GM12878 (cell line): ENCODE data around the gene RAB30. TPM values are rescaled to one million over a fixed set of nuclear protein-coding genes. Genes with fewer than 3 reads are reported as not detected.

Experiments used
- BCL11A ChIP-seq: IDR thresholded peaks from 2 replicates; pipeline ENCODE4 v1.6.1; 2011; ENCODE audit warnings: low read depth, low read length
- BMI1 ChIP-seq: fragments of 450-650 bp; IDR thresholded peaks from 2 replicates; pipeline ENCODE4 v1.6.1; 2016; ENCODE audit warnings: mild to moderate bottlenecking, moderate library complexity, borderline replicate concordance
- BRCA1 ChIP-seq: IDR thresholded peaks from 2 replicates; pipeline ENCODE4 v1.6.1; 2011; ENCODE audit warnings: low read depth, low read length, improper control_type of control experiment
- E2F8 ChIP-seq: fragments of 450-650 bp; IDR thresholded peaks from 2 replicates; pipeline ENCODE4 v1.6.1; 2018; ENCODE audit warnings: mild to moderate bottlenecking, low read depth, moderate library complexity; ENCODE audit not compliant: partially characterized antibody
- ESRRA ChIP-seq: IDR thresholded peaks from 2 replicates; pipeline ENCODE4 v1.6.1; 2012; ENCODE audit warnings: mild to moderate bottlenecking, low read length, improper control_type of control experiment
- EZH2 ChIP-seq: IDR thresholded peaks from 2 replicates; pipeline ENCODE4 v1.6.1; 2012; ENCODE audit warnings: low read depth, mild to moderate bottlenecking, control low read depth, inconsistent platforms, low read length, borderline replicate concordance; ENCODE audit not compliant: control insufficient read depth
- IKZF1 ChIP-seq: fragments of 450-650 bp; conservative IDR thresholded peaks from 2 replicates; pipeline ENCODE4 v1.6.1; 2017; ENCODE audit warnings: antibody characterized with exemption, mild to moderate bottlenecking
- JUNB ChIP-seq: IDR thresholded peaks from 2 replicates; pipeline ENCODE4 v1.6.1; 2016; ENCODE audit warnings: antibody characterized with exemption, mild to moderate bottlenecking
- JUND ChIP-seq: IDR thresholded peaks from 2 replicates; pipeline ENCODE4 v1.6.1; 2012; ENCODE audit warnings: low read depth, mild to moderate bottlenecking, low read length, improper control_type of control experiment, moderate library complexity
- MEF2A ChIP-seq: IDR thresholded peaks from 2 replicates; pipeline ENCODE4 v1.6.1; 2011; ENCODE audit warnings: low read depth, mild to moderate bottlenecking, low read length, moderate library complexity; ENCODE audit not compliant: insufficient read depth
- MXI1 ChIP-seq: fragments of 150-350 bp; IDR thresholded peaks from 2 replicates; pipeline ENCODE4 v1.6.1; 2011; ENCODE audit warnings: low read depth, mild to moderate bottlenecking, inconsistent platforms, low read length, improper control_type of control experiment
- NBN ChIP-seq: fragments of 450-650 bp; IDR thresholded peaks from 2 replicates; pipeline ENCODE4 v1.6.1; 2016
- NRF1 ChIP-seq: conservative IDR thresholded peaks from 2 replicates; pipeline ENCODE4 v1.6.1; 2011; ENCODE audit warnings: mild to moderate bottlenecking, low read depth, low read length, improper control_type of control experiment
- RFX5 ChIP-seq: IDR thresholded peaks from 2 replicates; pipeline ENCODE4 v1.6.1; 2011; ENCODE audit warnings: low read depth, low read length, improper control_type of control experiment
- RUNX3 ChIP-seq: IDR thresholded peaks from 2 replicates; pipeline ENCODE4 v1.6.1; 2012; ENCODE audit warnings: low read length, inconsistent platforms
- SMAD5 ChIP-seq: IDR thresholded peaks from 2 replicates; pipeline ENCODE4 v1.6.1; 2016; ENCODE audit warnings: antibody characterized with exemption, low read depth
- TBL1XR1 ChIP-seq: IDR thresholded peaks from 2 replicates; pipeline ENCODE4 v1.6.1; 2012; ENCODE audit warnings: low read depth, low read length, improper control_type of control experiment
- ZBED1 ChIP-seq: IDR thresholded peaks from 2 replicates; pipeline ENCODE4 v1.6.1; 2016; ENCODE audit warnings: borderline replicate concordance
- ZNF217 ChIP-seq: fragments of 450-650 bp; IDR thresholded peaks from 2 replicates; pipeline ENCODE4 v1.6.1; 2017; ENCODE audit warnings: antibody characterized with exemption, mild to moderate bottlenecking
- ZNF384 ChIP-seq: IDR thresholded peaks from 2 replicates; pipeline ENCODE4 v1.6.1; 2012; ENCODE audit warnings: low read depth, mild to moderate bottlenecking, low read length, improper control_type of control experiment, borderline replicate concordance
- polyA plus RNA-seq, 11 experiments: library from polyadenylated mRNA; depleted of rRNA in 4 of 11; unstranded in 6 of 11; stranded (reverse) in 5 of 11; fragments of >200 nt; fragmentation: Nextera tagmentation in 4 of 11; fragmentation: Illumina TruSeq in 1 of 11; extraction: Ambion mirVana in 4 of 11; extraction: Trizol in 1 of 11; gene quantifications; 1 replicate in 1 of 11; 2 replicates in 10 of 11; pipeline versions ENCODE4 v1.2.1 to v1.2.3, GENCODE V29; 2011 to 2016; ENCODE audit warnings: inconsistent platforms in 2 of 11, missing spikeins in 2 of 11, low read depth in 1 of 11
- total RNA-seq, 4 experiments: library from RNA; depleted of rRNA in 3 of 4; stranded (reverse); fragments of >200 nt in 3 of 4; fragmentation: Illumina TruSeq in 1 of 4; extraction: Trizol in 1 of 4; gene quantifications; 2 replicates each; pipeline versions ENCODE4 v1.2.1 to v1.2.3, GENCODE V29; 2013 to 2021
- TF ChIP-seq, protein P1 (sequence below): fragments of 450-650 bp; IDR thresholded peaks from 2 replicates; pipeline ENCODE4 v1.6.1; 2016; ENCODE audit warnings: mild to moderate bottlenecking
- TF ChIP-seq, protein P2 (sequence below): fragments of 450-650 bp; formaldehyde crosslinking; IDR thresholded peaks from 2 replicates; pipeline ENCODE4 v1.4.0; 2022; ENCODE audit warnings: mild to moderate bottlenecking, moderate library complexity

Gene RAB30
- total and polyA plus RNA-seq, 10 of the 15 experiments (the other 5 are each of a cell fraction or from before 2014, with no cell fraction given) = 9.8 to 26.7 (median 19.2) TPM

GRCh38 chr11:82969811-82970210 lies 101.9 kb downstream of the RAB30 start (continued):
- peak; percentile 10; the same call in 1 of the 2 replicates for TF ChIP-seq ZNF384
- TF ChIP-seq IKZF1 = peak; percentile 81
- peak; percentile 59; the same call in 1 of the 2 replicates for TF ChIP-seq ZNF217
- TF ChIP-seq ZBED1 = peak; percentile 80; the same call in 1 of the 2 replicates
- TF ChIP-seq NRF1 = no peak
- TF ChIP-seq, protein P1, sequence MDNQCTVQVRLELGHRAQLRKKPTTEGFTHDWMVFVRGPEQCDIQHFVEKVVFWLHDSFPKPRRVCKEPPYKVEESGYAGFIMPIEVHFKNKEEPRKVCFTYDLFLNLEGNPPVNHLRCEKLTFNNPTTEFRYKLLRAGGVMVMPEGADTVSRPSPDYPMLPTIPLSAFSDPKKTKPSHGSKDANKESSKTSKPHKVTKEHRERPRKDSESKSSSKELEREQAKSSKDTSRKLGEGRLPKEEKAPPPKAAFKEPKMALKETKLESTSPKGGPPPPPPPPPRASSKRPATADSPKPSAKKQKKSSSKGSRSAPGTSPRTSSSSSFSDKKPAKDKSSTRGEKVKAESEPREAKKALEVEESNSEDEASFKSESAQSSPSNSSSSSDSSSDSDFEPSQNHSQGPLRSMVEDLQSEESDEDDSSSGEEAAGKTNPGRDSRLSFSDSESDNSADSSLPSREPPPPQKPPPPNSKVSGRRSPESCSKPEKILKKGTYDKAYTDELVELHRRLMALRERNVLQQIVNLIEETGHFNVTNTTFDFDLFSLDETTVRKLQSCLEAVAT = peak; percentile 48; the same call in 1 of the 2 replicates
- TF ChIP-seq TBL1XR1 = peak; percentile 90; the same call in 1 of the 2 replicates
- no peak for TF ChIP-seq E2F8
- TF ChIP-seq RUNX3 = peak; percentile 92
- no peak for TF ChIP-seq SMAD5
- TF ChIP-seq MXI1 = peak; percentile 69; the same call in 1 of the 2 replicates
- TF ChIP-seq BCL11A = peak; percentile 85
- peak; percentile 40; the same call in 1 of the 2 replicates for TF ChIP-seq JUND
- peak; percentile 57; the same call in 1 of the 2 replicates for TF ChIP-seq JUNB
- TF ChIP-seq BMI1 = peak; percentile 56; the same call in 1 of the 2 replicates
- TF ChIP-seq, protein P2, sequence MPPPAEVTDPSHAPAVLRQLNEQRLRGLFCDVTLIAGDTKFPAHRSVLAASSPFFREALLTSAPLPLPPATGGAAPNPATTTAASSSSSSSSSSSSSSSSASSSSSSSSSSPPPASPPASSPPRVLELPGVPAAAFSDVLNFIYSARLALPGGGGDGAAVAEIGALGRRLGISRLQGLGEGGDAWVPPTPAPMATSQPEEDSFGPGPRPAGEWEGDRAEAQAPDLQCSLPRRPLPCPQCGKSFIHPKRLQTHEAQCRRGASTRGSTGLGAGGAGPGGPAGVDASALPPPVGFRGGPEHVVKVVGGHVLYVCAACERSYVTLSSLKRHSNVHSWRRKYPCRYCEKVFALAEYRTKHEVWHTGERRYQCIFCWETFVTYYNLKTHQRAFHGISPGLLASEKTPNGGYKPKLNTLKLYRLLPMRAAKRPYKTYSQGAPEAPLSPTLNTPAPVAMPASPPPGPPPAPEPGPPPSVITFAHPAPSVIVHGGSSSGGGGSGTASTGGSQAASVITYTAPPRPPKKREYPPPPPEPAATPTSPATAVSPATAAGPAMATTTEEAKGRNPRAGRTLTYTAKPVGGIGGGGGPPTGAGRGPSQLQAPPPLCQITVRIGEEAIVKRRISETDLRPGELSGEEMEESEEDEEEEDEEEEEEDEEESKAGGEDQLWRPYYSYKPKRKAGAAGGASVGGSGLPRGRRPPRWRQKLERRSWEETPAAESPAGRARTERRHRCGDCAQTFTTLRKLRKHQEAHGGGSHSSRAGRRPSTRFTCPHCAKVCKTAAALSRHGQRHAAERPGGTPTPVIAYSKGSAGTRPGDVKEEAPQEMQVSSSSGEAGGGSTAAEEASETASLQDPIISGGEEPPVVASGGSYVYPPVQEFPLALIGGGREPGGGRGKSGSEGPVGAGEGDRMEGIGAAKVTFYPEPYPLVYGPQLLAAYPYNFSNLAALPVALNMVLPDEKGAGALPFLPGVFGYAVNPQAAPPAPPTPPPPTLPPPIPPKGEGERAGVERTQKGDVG (CRISPR knock-in tag) = no peak
- TF ChIP-seq NBN = peak; percentile 56; the same call in 1 of the 2 replicates
- TF ChIP-seq EZH2 = no peak
- no peak for TF ChIP-seq ESRRA
- TF ChIP-seq MEF2A = peak; percentile 84
- TF ChIP-seq RFX5 = no peak
- TF ChIP-seq BRCA1 = no peak
